ENCODE measurements around the gene TRERF1.

- no peak for TF ChIP-seq CTCF (IDR thresholded peaks at IDR 0.05)
- TF ChIP-seq POLR2A (IDR thresholded peaks at IDR 0.05): no peak
These were observed 137.0 kb downstream of the TRERF1 start for GRCh38 chr6:42314571-42315258.
